K562 (cell line): ENCODE data around the gene CCDC85A. TPM values are rescaled to one million over a fixed set of nuclear protein-coding genes. Genes with fewer than 3 reads are reported as not detected.

Source experiments
- ATAC-seq: fragments of 200-7000 bp; cut with Tn5 transposase; 3 replicates; pipeline ENCODE4 v1.9.1; 2020; ENCODE audit warnings: moderate library complexity
- BruUV-seq: library from RNA; stranded (reverse); fragments of 400-500 nt; replicated peaks from 2 replicates; lab custom pipeline; 2021; lab: Mats Ljungman, UMichigan
- CTCF ChIA-PET: fragments of 300-600 bp; formaldehyde crosslinking; extraction: SDS; loops from one replicate; lab custom pipeline; 2021; ENCODE audit warnings: low intra/inter-chr PET ratio; lab: Yijun Ruan, JAX
- POLR2A ChIA-PET: fragments of 300-600, 350-650 bp; sonication (Branson Sonifier 250); formaldehyde crosslinking; extraction: SDS; loops from one replicate; lab custom pipeline; 2021; ENCODE audit warnings: antibody characterized with exemption, inconsistent platforms; lab: Yijun Ruan, JAX
- DNase-seq, 4 experiments: peaks; one replicate each; pipeline versions ENCODE4 v3.0.0 to v3.0.0-alpha.2; 2011 to 2018; ENCODE audit warnings: low spot score in 3 of 4, mixed read lengths in 3 of 4; ENCODE audit errors: extremely low read depth in 1 of 4
- FAIRE-seq: peaks from 2 replicates; lab custom pipeline; 2011; peaks lifted over from hg19 to GRCh38; lab: Jason Lieb, UNC
- H2AFZ ChIP-seq: 2 replicates; pipeline ENCODE4 v1.6.0; 2011; ENCODE audit warnings: low read depth, low read length, control low read depth, inconsistent platforms
- H3K27ac ChIP-seq: fragments of 200-600 bp; 3 replicates; pipeline ENCODE4 v1.8.0; 2011; ENCODE audit warnings: low read depth, mild to moderate bottlenecking, control low read depth, inconsistent platforms, low read length, moderate library complexity, mixed read lengths; ENCODE audit errors: extremely low read depth
- H3K27me3 ChIP-seq, 2 experiments: fragments of 300-600 bp in 1 of 2; 2 replicates in 1 of 2; 3 replicates in 1 of 2; pipeline versions ENCODE4 v1.6.0 to v1.8.0; 2011; ENCODE audit warnings: inconsistent platforms in 2 of 2, low read length in 2 of 2, mild to moderate bottlenecking in 1 of 2, mixed read lengths in 1 of 2, moderate library complexity in 1 of 2; ENCODE audit not compliant: control insufficient read depth in 2 of 2, insufficient read depth in 2 of 2
- H3K36me3 ChIP-seq: fragments of 300-600 bp; 3 replicates; pipeline ENCODE4 v1.8.0; 2011; ENCODE audit warnings: mild to moderate bottlenecking, low read length, inconsistent platforms; ENCODE audit not compliant: control insufficient read depth, insufficient read depth
- H3K4me1 ChIP-seq, 2 experiments: fragments of 200-600 bp in 1 of 2; replicated peaks in 1 of 2; 2 replicates in 1 of 2; 3 replicates in 1 of 2; pipeline versions ENCODE4 v1.5.1 to v1.8.0; 2011; ENCODE audit warnings: inconsistent platforms in 2 of 2, low read length in 2 of 2, mild to moderate bottlenecking in 1 of 2, mixed read lengths in 1 of 2, moderate library complexity in 1 of 2; ENCODE audit not compliant: control insufficient read depth in 2 of 2, insufficient read depth in 2 of 2
- H3K4me2 ChIP-seq: 2 replicates; pipeline ENCODE4 v1.6.1; 2011; ENCODE audit warnings: low read length, control low read depth, inconsistent platforms, mixed read lengths; ENCODE audit not compliant: insufficient read depth
- H3K4me3 ChIP-seq: fragments of 200-600 bp; sonication (generic), shearing (Covaris generic); 2 replicates; pipeline ENCODE4 v1.5.1; 2016; ENCODE audit warnings: control low read depth, inconsistent platforms
- H3K79me2 ChIP-seq: fragments of 200-600 bp; 3 replicates; pipeline ENCODE4 v1.8.0; 2011; ENCODE audit warnings: low read length, inconsistent platforms; ENCODE audit not compliant: control insufficient read depth, insufficient read depth
- H3K9ac ChIP-seq, 2 experiments: 2 replicates each; pipeline versions ENCODE4 v1.6.0 to v1.6.1; 2011; ENCODE audit warnings: low read depth in 2 of 2, low read length in 2 of 2, control low read depth in 1 of 2, inconsistent platforms in 1 of 2, mild to moderate bottlenecking in 1 of 2, mixed read lengths in 1 of 2; ENCODE audit not compliant: insufficient read depth in 1 of 2
- H3K9me1 ChIP-seq: one replicate; pipeline ENCODE4 v1.6.0; 2011; ENCODE audit warnings: inconsistent platforms, mild to moderate bottlenecking, low read length, moderate library complexity; ENCODE audit not compliant: control insufficient read depth, insufficient read depth
- H3K9me3 ChIP-seq: replicated peaks from 2 replicates; pipeline ENCODE4 v1.5.1; 2011; ENCODE audit warnings: low read depth, low read length, inconsistent platforms; ENCODE audit not compliant: control insufficient read depth, insufficient read depth
- H4K20me1 ChIP-seq: replicated peaks from 2 replicates; pipeline ENCODE4 v1.6.1; 2011; ENCODE audit warnings: low read length, inconsistent platforms, mixed read lengths; ENCODE audit not compliant: control insufficient read depth, insufficient read depth
- BCLAF1 ChIP-seq, 2 experiments: fragments of 450-650 bp in 1 of 2; IDR thresholded peaks; 2 replicates each; pipeline ENCODE4 v1.6.1; 2011 to 2017; ENCODE audit warnings: low read depth in 2 of 2, antibody characterized with exemption in 1 of 2, borderline replicate concordance in 1 of 2, low read length in 1 of 2, mild to moderate bottlenecking in 1 of 2, mixed read lengths in 1 of 2; ENCODE audit not compliant: control insufficient read depth in 1 of 2
- BRD4 ChIP-seq: fragments of 200-600 bp; sonication (generic); IDR thresholded peaks from 2 replicates; pipeline ENCODE4 v1.6.1; 2017; ENCODE audit warnings: inconsistent platforms
- CBX5 ChIP-seq: IDR thresholded peaks from 2 replicates; pipeline ENCODE4 v1.6.1; 2014; ENCODE audit warnings: low read depth, borderline replicate concordance
- HCFC1 ChIP-seq: IDR thresholded peaks from 2 replicates; pipeline ENCODE4 v1.6.1; 2012; ENCODE audit warnings: low read depth, low read length, improper control_type of control experiment
- MYNN ChIP-seq, 2 experiments: sonication (generic); formaldehyde crosslinking in 1 of 2; IDR thresholded peaks; 2 replicates each; pipeline versions ENCODE4 v1.5.0 to v1.6.1; 2016 to 2020; ENCODE audit warnings: antibody characterized with exemption in 1 of 2, missing genetic modification reagents in 1 of 2
- PHTF2 ChIP-seq: fragments of 250-450 bp; sonication (Bioruptor Pico); IDR thresholded peaks from 2 replicates; pipeline ENCODE4 v1.5.0; 2021; ENCODE audit warnings: mild to moderate bottlenecking
- PTRF ChIP-seq: fragments of 450-650 bp; IDR thresholded peaks from 2 replicates; pipeline ENCODE4 v1.6.1; 2016; ENCODE audit warnings: mild to moderate bottlenecking, missing genetic modification characterization, missing compliant biosample characterization
- RBM34 ChIP-seq: fragments of 200-400 bp; formaldehyde crosslinking; IDR thresholded peaks from 2 replicates; pipeline ENCODE4 v1.6.1; 2018; ENCODE audit warnings: low read length, borderline replicate concordance; ENCODE audit not compliant: insufficient read depth
- TRIM28 ChIP-seq: fragments of 450-650 bp; IDR thresholded peaks from 2 replicates; pipeline ENCODE4 v1.6.1; 2017
- TSC22D4 ChIP-seq: fragments of 450-650 bp; IDR thresholded peaks from 2 replicates; pipeline ENCODE4 v1.6.1; 2016; ENCODE audit warnings: missing genetic modification characterization, missing biosample characterization, control low read depth
- U2AF1 ChIP-seq: fragments of 200-400 bp; formaldehyde crosslinking; optimal IDR thresholded peaks from 2 replicates; pipeline ENCODE3; 2017; ENCODE audit warnings: mild to moderate bottlenecking, low read depth, low read length, moderate library complexity
- U2AF2 ChIP-seq: fragments of 200-400 bp; formaldehyde crosslinking; optimal IDR thresholded peaks from 2 replicates; pipeline ENCODE3; 2017; ENCODE audit warnings: low read depth, mild to moderate bottlenecking, low read length
- ZKSCAN3 ChIP-seq: fragments of 250-450 bp; sonication (Bioruptor Pico); IDR thresholded peaks from 2 replicates; pipeline ENCODE4 v1.4.0; 2020
- ZNF609 ChIP-seq: sonication (generic); formaldehyde crosslinking; IDR thresholded peaks from 2 replicates; pipeline ENCODE4 v1.8.1; 2023; ENCODE audit warnings: missing genetic modification reagents, mild to moderate bottlenecking, borderline replicate concordance
- WGBS: fragments of 100-300 bp; shearing (Covaris generic); methylation state at CpG from one replicate; pipeline ENCODE4 v1.1.6; 2016; ENCODE audit warnings: low coverage, mixed read lengths; ENCODE audit not compliant: insufficient coverage; ENCODE audit errors: missing lambda C conversion rate; 5-methylcytosine and 5-hydroxymethylcytosine counted together
- in situ Hi-C: fragments of 300-500 bp; cut with MboI; formaldehyde crosslinking; loops from 4 replicates; pipeline ENCODE4 v1.15.0; 2018; ENCODE audit warnings: inconsistent platforms, mixed read lengths
- intact Hi-C: fragments of 100-400 bp; cut with micrococcal nuclease; formaldehyde crosslinking; loops from 2 replicates; pipeline ENCODE4 v1.14.2; 2022
- polyA plus RNA-seq, 8 experiments: library from polyadenylated mRNA; depleted of rRNA in 4 of 8; stranded (reverse) in 5 of 8; unstranded in 3 of 8; fragments of >200 nt; fragmentation: Nextera tagmentation in 2 of 8; fragmentation: Illumina TruSeq in 1 of 8; extraction: Ambion mirVana in 2 of 8; extraction: Trizol in 1 of 8; gene quantifications; 2 replicates each; pipeline versions ENCODE4 v1.2.1 to v1.2.3, GENCODE V29; 2011 to 2014; ENCODE audit warnings: inconsistent platforms in 1 of 8, missing spikeins in 1 of 8
- total RNA-seq, 7 experiments: library from RNA; depleted of rRNA in 6 of 7; stranded (reverse); fragments of >200 nt in 6 of 7; fragmentation: Illumina TruSeq in 2 of 7; extraction: Trizol in 2 of 7; gene quantifications; 2 replicates each; pipeline versions ENCODE4 v1.2.1 to v1.2.3, GENCODE V29; 2011 to 2021; ENCODE audit warnings: low replicate concordance in 1 of 7
- TF ChIP-seq, protein P1 (sequence below): fragments of 200-800 bp; sonication (Bioruptor generic); IDR thresholded peaks from 2 replicates; pipeline ENCODE4 v1.6.1; 2017; ENCODE audit warnings: missing genetic modification characterization, missing compliant biosample characterization

Gene CCDC85A
- total and polyA plus RNA-seq, 9 of the 15 experiments (the other 6 are each of a cell fraction or from before 2014, with no cell fraction given), result 0.03 to 0.14 (median 0.10) TPM; not detected in 5

- 0% methylated on average over 2 of the region's 2 CpGs for WGBS
- Histone ChIP-seq H3K9me3 (no peaks in the 10 kb centered on the region), H3K4me2 (no peak overlapping the region), H2AFZ (no peak overlapping the region), H3K4me1 (no peaks in the 10 kb centered on the region), H3K9me1 (no peaks in the 10 kb centered on the region), H3K36me3 (no peaks in the 10 kb centered on the region), H3K27me3 (no peaks in the 10 kb centered on the region), H4K20me1 (no peaks in the 10 kb centered on the region), H3K79me2 (no peaks in the 10 kb centered on the region), H3K4me3 (no peak overlapping the region), H3K27ac (no peak overlapping the region), H3K9ac (no peak overlapping the region)
- DNase-seq (no peak), FAIRE-seq (no peak), ATAC-seq (no peak)
- no TSS peak for BruUV-seq
- intact Hi-C loops (no loop called here), in situ Hi-C loops (no loop called here)
- ChIA-PET POLR2A (no interaction called here), CTCF (no interaction called here)
- no peak for TF ChIP-seq CBX5
- no peak for TF ChIP-seq ZKSCAN3 (CRISPR knock-in tag)
- no peak for TF ChIP-seq TRIM28
- no peak for TF ChIP-seq TSC22D4 (tag)
- no peak for TF ChIP-seq MYNN (IDR thresholded peaks at IDR 0.05)
- TF ChIP-seq MYNN (CRISPR knock-in tag; IDR thresholded peaks at IDR 0.05), result no peak
- no peak for TF ChIP-seq PTRF (tag)
- TF ChIP-seq RBM34, result no peak
- no peak for TF ChIP-seq ZNF609 (CRISPR knock-in tag)
- TF ChIP-seq HCFC1, result no peak
- TF ChIP-seq, protein P1, sequence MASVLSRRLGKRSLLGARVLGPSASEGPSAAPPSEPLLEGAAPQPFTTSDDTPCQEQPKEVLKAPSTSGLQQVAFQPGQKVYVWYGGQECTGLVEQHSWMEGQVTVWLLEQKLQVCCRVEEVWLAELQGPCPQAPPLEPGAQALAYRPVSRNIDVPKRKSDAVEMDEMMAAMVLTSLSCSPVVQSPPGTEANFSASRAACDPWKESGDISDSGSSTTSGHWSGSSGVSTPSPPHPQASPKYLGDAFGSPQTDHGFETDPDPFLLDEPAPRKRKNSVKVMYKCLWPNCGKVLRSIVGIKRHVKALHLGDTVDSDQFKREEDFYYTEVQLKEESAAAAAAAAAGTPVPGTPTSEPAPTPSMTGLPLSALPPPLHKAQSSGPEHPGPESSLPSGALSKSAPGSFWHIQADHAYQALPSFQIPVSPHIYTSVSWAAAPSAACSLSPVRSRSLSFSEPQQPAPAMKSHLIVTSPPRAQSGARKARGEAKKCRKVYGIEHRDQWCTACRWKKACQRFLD (CRISPR knock-in tag), result no peak
- no peak for TF ChIP-seq U2AF2
- no peak for TF ChIP-seq U2AF1
- no peak for TF ChIP-seq PHTF2 (CRISPR knock-in tag)
- TF ChIP-seq BCLAF1 (IDR thresholded peaks at IDR 0.05; ENCODE audit: borderline replicate concordance in 1 of 2, control insufficient read depth in 1 of 2, low read depth in 2 of 2, low read length in 1 of 2), result no peak
- TF ChIP-seq BRD4, result no peak
Measured at GRCh38 chr2:56155188-56155587, 28.6 kb upstream of the CCDC85A start.
